CD14-positive monocyte (primary cell): Measurements from ENCODE around the gene TMEM132C. TPM values are rescaled to one million over a fixed set of nuclear protein-coding genes. Genes with fewer than 3 reads are reported as not detected.

Experiments used
- DNase-seq, 3 donors: peaks; one replicate each; pipeline ENCODE4 v3.0.0-alpha.2; 2011 to 2022
- H2AFZ ChIP-seq: 2 replicates; pipeline ENCODE4 v1.6.0; 2012; ENCODE audit warnings: mild to moderate bottlenecking, low read depth, low read length, inconsistent platforms; ENCODE audit not compliant: insufficient read depth, poor library complexity, severe bottlenecking
- H3K27ac ChIP-seq, 2 donors: 1 replicate in 1 of 2; 2 replicates in 1 of 2; pipeline ENCODE4 v1.5.1; 2012 to 2013; ENCODE audit warnings: low read length in 2 of 2, control low read depth in 1 of 2, inconsistent platforms in 1 of 2, low read depth in 1 of 2, mild to moderate bottlenecking in 1 of 2
- H3K27me3 ChIP-seq, 2 donors: one replicate each; pipeline versions ENCODE4 v1.6.0 to v1.6.1; 2011 to 2013; ENCODE audit warnings: low read length in 2 of 2; ENCODE audit not compliant: control insufficient read depth in 2 of 2, insufficient read depth in 2 of 2
- H3K36me3 ChIP-seq, 2 donors: replicated peaks in 1 of 2; 1 replicate in 1 of 2; 2 replicates in 1 of 2; pipeline versions ENCODE4 v1.5.1 to v1.6.1; 2012 to 2013; ENCODE audit warnings: low read length in 2 of 2, control low read depth in 1 of 2, inconsistent platforms in 1 of 2, mild to moderate bottlenecking in 1 of 2; ENCODE audit not compliant: insufficient read depth in 2 of 2, control insufficient read depth in 1 of 2
- H3K4me1 ChIP-seq, 2 donors: 1 replicate in 1 of 2; 2 replicates in 1 of 2; pipeline versions ENCODE4 v1.5.1 to v1.6.1; 2012 to 2013; ENCODE audit warnings: low read length in 2 of 2, control low read depth in 1 of 2, inconsistent platforms in 1 of 2, mild to moderate bottlenecking in 1 of 2, moderate library complexity in 1 of 2; ENCODE audit not compliant: insufficient read depth in 2 of 2, control insufficient read depth in 1 of 2
- H3K4me2 ChIP-seq: replicated peaks from 2 replicates; pipeline ENCODE3; 2012; ENCODE audit warnings: low read length, moderate library complexity, mild to moderate bottlenecking; ENCODE audit not compliant: poor library complexity, severe bottlenecking; ENCODE audit errors: extremely low read depth
- H3K4me3 ChIP-seq, 3 experiments: fragments of 200-600 bp in 1 of 3; sonication (generic) in 1 of 3; replicated peaks in 1 of 3; 1 replicate in 2 of 3; 2 replicates in 1 of 3; pipeline ENCODE4 v1.5.1; 2011 to 2013; ENCODE audit warnings: low read length in 3 of 3, mild to moderate bottlenecking in 3 of 3, control low read depth in 2 of 3, low read depth in 2 of 3, inconsistent platforms in 1 of 3, moderate library complexity in 1 of 3
- H3K79me2 ChIP-seq: 2 replicates; pipeline ENCODE4 v1.6.0; 2012; ENCODE audit warnings: mild to moderate bottlenecking, control low read depth, inconsistent platforms, low read length, moderate library complexity; ENCODE audit not compliant: insufficient read depth
- H3K9ac ChIP-seq: 2 replicates; pipeline ENCODE4 v1.6.0; 2017; ENCODE audit warnings: low read length, mild to moderate bottlenecking; ENCODE audit not compliant: insufficient read depth, poor library complexity, severe bottlenecking
- H3K9me3 ChIP-seq, 2 donors: replicated peaks in 1 of 2; 1 replicate in 1 of 2; 2 replicates in 1 of 2; pipeline versions ENCODE4 v1.5.1 to v1.6.1; 2012 to 2013; ENCODE audit warnings: low read length in 2 of 2, control low read depth in 1 of 2; ENCODE audit not compliant: control insufficient read depth in 1 of 2, insufficient read depth in 1 of 2
- H4K20me1 ChIP-seq: 2 replicates; pipeline ENCODE4 v1.6.0; 2012; ENCODE audit warnings: mild to moderate bottlenecking, low read length, control low read depth, moderate library complexity; ENCODE audit not compliant: insufficient read depth
- H3K27ac Mint-ChIP-seq, 7 donors: one replicate each; pipeline ENCODE4 v1.8.0; 2020; ENCODE audit warnings: mild to moderate bottlenecking in 7 of 7, mixed read lengths in 7 of 7, moderate library complexity in 6 of 7, inconsistent platforms in 2 of 7
- H3K27me3 Mint-ChIP-seq, 3 donors: one replicate each; pipeline ENCODE4 v1.8.0; 2021 to 2022; ENCODE audit warnings: low read depth in 3 of 3, mild to moderate bottlenecking in 3 of 3, mixed read lengths in 3 of 3, moderate library complexity in 3 of 3, inconsistent platforms in 1 of 3
- H3K36me3 Mint-ChIP-seq, 2 donors: one replicate each; pipeline ENCODE4 v1.8.0; 2020; ENCODE audit warnings: mixed read lengths in 2 of 2, inconsistent platforms in 1 of 2, mild to moderate bottlenecking in 1 of 2
- H3K4me1 Mint-ChIP-seq: one replicate; pipeline ENCODE4 v1.8.0; 2020; ENCODE audit warnings: mild to moderate bottlenecking, mixed read lengths
- H3K4me3 Mint-ChIP-seq, 2 donors: one replicate each; pipeline ENCODE4 v1.8.0; 2020; ENCODE audit warnings: mild to moderate bottlenecking in 2 of 2, mixed read lengths in 2 of 2, moderate library complexity in 1 of 2
- H3K9me3 Mint-ChIP-seq, 7 donors: one replicate each; pipeline ENCODE4 v1.8.0; 2020 to 2022; ENCODE audit warnings: mixed read lengths in 7 of 7, mild to moderate bottlenecking in 6 of 7, moderate library complexity in 6 of 7, inconsistent platforms in 2 of 7
- WGBS: methylation state at CpG from one replicate; pipeline ENCODE4 v1.1.5; 2013; ENCODE audit warnings: missing lambda C conversion rate; ENCODE audit not compliant: insufficient coverage; 5-methylcytosine and 5-hydroxymethylcytosine counted together
- intact Hi-C, 2 donors: fragments of 100-400 bp; cut with micrococcal nuclease; formaldehyde crosslinking; loops; one replicate each; pipeline versions ENCODE4 v1.15.0 to v1.15.1; 2023
- polyA plus RNA-seq, 3 donors: library from polyadenylated mRNA; depleted of rRNA in 1 of 3; unstranded in 2 of 3; stranded (reverse) in 1 of 3; fragments of 300-500 nt in 2 of 3; fragments of >200 nt in 1 of 3; fragmentation: Illumina TruSeq in 2 of 3; gene quantifications; 1 replicate in 2 of 3; 2 replicates in 1 of 3; pipeline ENCODE4 v1.2.3, GENCODE V29; 2012 to 2021
- TF ChIP-seq, protein P1 (sequence below): fragments of 200-600 bp; IDR thresholded peaks from one replicate; pipeline ENCODE4 v1.8.0; 2022; ENCODE audit warnings: antibody characterized with exemption, mild to moderate bottlenecking

TMEM132C gene
- polyA plus RNA-seq, 3 donors = not detected

GRCh38 chr12:128729628-128730121 lies 462.7 kb downstream of the TMEM132C start:
- H3K27ac Mint-ChIP-seq = no peak overlapping the region
- Histone ChIP-seq H3K27ac (no peak overlapping the region), H3K27me3 (no peaks in the 10 kb centered on the region), H3K4me1 (no peaks in the 10 kb centered on the region), H3K4me2 (no peak overlapping the region), H3K79me2 (no peaks in the 10 kb centered on the region), H3K36me3 (no peaks in the 10 kb centered on the region), H2AFZ (no peak overlapping the region), H3K4me3 (no peak overlapping the region), H3K9me3 (no peaks in the 10 kb centered on the region), H3K9ac (no peak overlapping the region), H4K20me1 (no peaks in the 10 kb centered on the region)
- DNase-seq = no peak
- no peak overlapping the region for H3K4me3 Mint-ChIP-seq
- intact Hi-C loops = no loop called here
- peaks cover 0 to 3% (median 2%) of the 10 kb centered on the region in 7 donors for H3K9me3 Mint-ChIP-seq
- H3K4me1 Mint-ChIP-seq = no peaks in the 10 kb centered on the region
- H3K36me3 Mint-ChIP-seq = no peaks in the 10 kb centered on the region
- TF ChIP-seq, protein P1, sequence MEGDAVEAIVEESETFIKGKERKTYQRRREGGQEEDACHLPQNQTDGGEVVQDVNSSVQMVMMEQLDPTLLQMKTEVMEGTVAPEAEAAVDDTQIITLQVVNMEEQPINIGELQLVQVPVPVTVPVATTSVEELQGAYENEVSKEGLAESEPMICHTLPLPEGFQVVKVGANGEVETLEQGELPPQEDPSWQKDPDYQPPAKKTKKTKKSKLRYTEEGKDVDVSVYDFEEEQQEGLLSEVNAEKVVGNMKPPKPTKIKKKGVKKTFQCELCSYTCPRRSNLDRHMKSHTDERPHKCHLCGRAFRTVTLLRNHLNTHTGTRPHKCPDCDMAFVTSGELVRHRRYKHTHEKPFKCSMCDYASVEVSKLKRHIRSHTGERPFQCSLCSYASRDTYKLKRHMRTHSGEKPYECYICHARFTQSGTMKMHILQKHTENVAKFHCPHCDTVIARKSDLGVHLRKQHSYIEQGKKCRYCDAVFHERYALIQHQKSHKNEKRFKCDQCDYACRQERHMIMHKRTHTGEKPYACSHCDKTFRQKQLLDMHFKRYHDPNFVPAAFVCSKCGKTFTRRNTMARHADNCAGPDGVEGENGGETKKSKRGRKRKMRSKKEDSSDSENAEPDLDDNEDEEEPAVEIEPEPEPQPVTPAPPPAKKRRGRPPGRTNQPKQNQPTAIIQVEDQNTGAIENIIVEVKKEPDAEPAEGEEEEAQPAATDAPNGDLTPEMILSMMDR = no peak
- H3K27me3 Mint-ChIP-seq = peaks cover 2 to 7% (median 2%) of the 10 kb centered on the region in 3 donors
- WGBS = 4% methylated on average over 5 of the region's 8 CpGs

DNA sequence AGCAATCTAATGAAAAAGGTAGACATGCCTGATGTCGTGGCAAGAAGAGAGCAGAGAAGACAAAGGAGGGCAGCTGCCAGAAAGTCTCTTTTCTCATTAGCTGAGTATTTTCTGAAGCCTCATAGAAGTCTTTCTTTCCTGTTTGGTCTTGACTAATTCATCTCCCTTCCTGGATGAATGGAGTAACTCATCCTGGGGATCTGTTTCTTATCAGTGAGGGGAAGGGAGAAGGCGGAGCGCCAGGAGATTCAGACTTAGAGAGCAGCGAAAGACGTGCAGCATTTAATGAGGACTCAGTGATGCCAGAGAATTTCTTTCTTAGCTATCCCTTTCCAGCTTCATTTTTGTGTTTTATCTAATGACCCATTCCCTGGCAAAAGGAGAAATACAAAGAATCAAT lies 467.4 kb downstream of the TMEM132C start:
- intact Hi-C loops = no loop called here
- Histone ChIP-seq H3K36me3 (no peaks in the 10 kb centered on the region), H3K4me1 (no peaks in the 10 kb centered on the region), H3K9me3 (no peaks in the 10 kb centered on the region), H2AFZ (no peak overlapping the region), H3K79me2 (no peaks in the 10 kb centered on the region), H3K27ac (no peak overlapping the region), H4K20me1 (no peaks in the 10 kb centered on the region), H3K4me2 (no peak overlapping the region), H3K9ac (no peak overlapping the region), H3K27me3 (no peaks in the 10 kb centered on the region), H3K4me3 (no peak overlapping the region)
- WGBS = 83% methylated on average over 1 of the region's 5 CpGs
- peaks cover 2 to 7% (median 5%) of the 10 kb centered on the region in 3 donors for H3K27me3 Mint-ChIP-seq
- TF ChIP-seq, protein P1 = no peak
- peak overlapping the region in 1 of 7 donors; percentile 40 for H3K27ac Mint-ChIP-seq
- peaks cover 0 to 12% (median 4%) of the 10 kb centered on the region in 7 donors for H3K9me3 Mint-ChIP-seq
- no peaks in the 10 kb centered on the region for H3K36me3 Mint-ChIP-seq
- no peak for DNase-seq
- H3K4me1 Mint-ChIP-seq = no peaks in the 10 kb centered on the region
- H3K4me3 Mint-ChIP-seq = no peak overlapping the region
